Astrocyte of the cerebellum (primary cell): ENCODE data around the gene SMARCA2.

Source experiments
- DNase-seq: peaks from one replicate; pipeline ENCODE4 v3.0.0-alpha.2; 2011; ENCODE audit warnings: low read depth
- H3K4me3 ChIP-seq: 2 replicates; pipeline ENCODE4 v1.5.1; 2011; ENCODE audit warnings: mild to moderate bottlenecking, low read depth, low read length, moderate library complexity
- in situ Hi-C: cut with HindIII; loops from 2 replicates; pipeline ENCODE4 v1.10.0; 2017; ENCODE audit warnings: low sequenced_read_pairs
- TF ChIP-seq, protein P1 (sequence below): IDR thresholded peaks from 2 replicates; pipeline ENCODE4 v1.5.1; 2012; ENCODE audit warnings: low read length, low read depth, moderate library complexity, mild to moderate bottlenecking; ENCODE audit errors: missing control alignments

Gene SMARCA2

GRCh38 chr9:2012347-2012746 is 2.8 kb upstream of the SMARCA2 start:
- in situ Hi-C loops, result no loop called here

DNA sequence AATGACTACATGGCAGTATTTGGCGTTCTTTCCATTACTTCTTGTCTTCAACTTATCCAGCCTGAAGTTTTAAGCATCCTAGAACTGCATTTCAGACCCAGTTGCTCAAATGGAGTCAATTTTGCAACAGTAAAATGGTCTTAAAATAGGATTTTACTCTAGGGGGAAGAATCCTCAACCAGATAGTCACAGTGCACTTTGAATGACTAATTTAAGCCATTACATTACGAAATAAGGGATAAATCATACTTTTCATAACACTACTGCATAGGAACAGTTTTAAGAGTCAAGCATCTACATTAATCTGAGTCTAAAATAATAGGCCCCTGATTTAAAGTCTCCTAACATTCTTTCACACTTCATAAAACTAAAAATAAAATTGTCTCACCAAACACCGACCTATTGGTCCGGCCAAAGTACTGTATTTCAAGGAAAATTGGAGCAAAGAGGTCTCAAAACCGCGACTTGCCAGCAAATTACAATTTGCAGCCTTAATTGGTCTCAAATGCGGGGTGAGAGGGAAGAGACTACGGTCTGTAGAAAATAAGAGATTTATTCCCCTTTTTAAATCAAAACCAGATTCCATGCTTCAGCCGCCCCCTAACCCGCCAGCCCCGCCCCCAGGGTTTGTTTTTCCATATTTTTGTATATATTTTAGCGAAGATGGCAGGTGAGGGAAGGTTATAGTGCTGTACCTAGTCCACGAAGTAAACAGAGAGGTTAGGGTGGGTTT is 1.2 kb upstream of the SMARCA2 start:
- DNase-seq, result no peak
- peak overlapping the region; percentile 81 for H3K4me3 ChIP-seq
- in situ Hi-C loops, result no loop called here
- TF ChIP-seq, protein P1, sequence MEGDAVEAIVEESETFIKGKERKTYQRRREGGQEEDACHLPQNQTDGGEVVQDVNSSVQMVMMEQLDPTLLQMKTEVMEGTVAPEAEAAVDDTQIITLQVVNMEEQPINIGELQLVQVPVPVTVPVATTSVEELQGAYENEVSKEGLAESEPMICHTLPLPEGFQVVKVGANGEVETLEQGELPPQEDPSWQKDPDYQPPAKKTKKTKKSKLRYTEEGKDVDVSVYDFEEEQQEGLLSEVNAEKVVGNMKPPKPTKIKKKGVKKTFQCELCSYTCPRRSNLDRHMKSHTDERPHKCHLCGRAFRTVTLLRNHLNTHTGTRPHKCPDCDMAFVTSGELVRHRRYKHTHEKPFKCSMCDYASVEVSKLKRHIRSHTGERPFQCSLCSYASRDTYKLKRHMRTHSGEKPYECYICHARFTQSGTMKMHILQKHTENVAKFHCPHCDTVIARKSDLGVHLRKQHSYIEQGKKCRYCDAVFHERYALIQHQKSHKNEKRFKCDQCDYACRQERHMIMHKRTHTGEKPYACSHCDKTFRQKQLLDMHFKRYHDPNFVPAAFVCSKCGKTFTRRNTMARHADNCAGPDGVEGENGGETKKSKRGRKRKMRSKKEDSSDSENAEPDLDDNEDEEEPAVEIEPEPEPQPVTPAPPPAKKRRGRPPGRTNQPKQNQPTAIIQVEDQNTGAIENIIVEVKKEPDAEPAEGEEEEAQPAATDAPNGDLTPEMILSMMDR, result no peak

More at GRCh38 chr9:2012347-2012746, 2.8 kb upstream of the SMARCA2 start:
- TF ChIP-seq, protein P1, result no peak
- H3K4me3 ChIP-seq, result no peak overlapping the region
- DNase-seq, result no peak

GRCh38 chr9:2015581-2016407 is 647 bp downstream of the SMARCA2 start:
- peak overlapping the region; percentile 81 for H3K4me3 ChIP-seq
- no peak for DNase-seq
- in situ Hi-C loops, result no loop called here
- TF ChIP-seq, protein P1, result no peak

GRCh38 chr9:2016408-2017330 is 1.5 kb downstream of the SMARCA2 start:
- TF ChIP-seq, protein P1, result no peak
- peak; percentile 46 for DNase-seq
- in situ Hi-C loops, result no loop called here
- peak overlapping the region; percentile 81 for H3K4me3 ChIP-seq

- in situ Hi-C loops, result no loop called here
- no peak for DNase-seq
- peak overlapping the region; percentile 81 for H3K4me3 ChIP-seq
These were observed 2.4 kb downstream of the SMARCA2 start for GRCh38 chr9:2017331-2018161.

More at GRCh38 chr9:2017331-2018161, 2.4 kb downstream of the SMARCA2 start:
- TF ChIP-seq, protein P1, result no peak
